Astrocyte of the cerebellum (primary cell): Measurements from ENCODE around the gene POLN.

Experiments used
- DNase-seq: peaks from one replicate; pipeline ENCODE4 v3.0.0-alpha.2; 2011; ENCODE audit warnings: low read depth
- H3K4me3 ChIP-seq: 2 replicates; pipeline ENCODE4 v1.5.1; 2011; ENCODE audit warnings: mild to moderate bottlenecking, low read depth, low read length, moderate library complexity
- CTCF ChIP-seq: IDR thresholded peaks from 2 replicates; pipeline ENCODE4 v1.5.1; 2012; ENCODE audit warnings: low read length, low read depth, moderate library complexity, mild to moderate bottlenecking; ENCODE audit errors: missing control alignments
- in situ Hi-C: cut with HindIII; loops from 2 replicates; pipeline ENCODE4 v1.10.0; 2017; ENCODE audit warnings: low sequenced_read_pairs

The POLN gene

GRCh38 chr4:2024683-2025082, 217.2 kb downstream of the POLN start:
- DNase-seq = no peak
- H3K4me3 ChIP-seq = no peak overlapping the region
- in situ Hi-C loops = no loop called here
- TF ChIP-seq CTCF = no peak
